ENCODE results near the gene RAD21L1.

DNA sequence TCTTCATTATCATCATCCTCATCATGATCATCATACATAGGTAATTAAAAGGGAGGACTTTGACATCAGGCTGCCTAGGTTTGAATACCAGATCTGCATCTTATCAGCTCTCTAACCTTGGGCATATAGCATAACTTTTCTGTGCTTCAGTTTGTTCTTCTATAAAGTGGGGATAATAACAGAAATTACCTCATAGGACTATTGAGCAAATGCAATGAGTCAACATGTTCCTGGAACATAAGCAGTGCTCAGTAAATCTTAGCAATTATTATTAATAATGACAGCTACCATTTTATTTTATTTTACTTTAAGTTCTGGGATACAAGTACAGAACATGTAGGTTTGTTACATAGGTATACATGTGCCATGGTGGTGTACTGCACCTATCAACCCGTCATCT is 15.3 kb upstream of the RAD21L1 start:
- TF ChIP-seq, protein P1, sequence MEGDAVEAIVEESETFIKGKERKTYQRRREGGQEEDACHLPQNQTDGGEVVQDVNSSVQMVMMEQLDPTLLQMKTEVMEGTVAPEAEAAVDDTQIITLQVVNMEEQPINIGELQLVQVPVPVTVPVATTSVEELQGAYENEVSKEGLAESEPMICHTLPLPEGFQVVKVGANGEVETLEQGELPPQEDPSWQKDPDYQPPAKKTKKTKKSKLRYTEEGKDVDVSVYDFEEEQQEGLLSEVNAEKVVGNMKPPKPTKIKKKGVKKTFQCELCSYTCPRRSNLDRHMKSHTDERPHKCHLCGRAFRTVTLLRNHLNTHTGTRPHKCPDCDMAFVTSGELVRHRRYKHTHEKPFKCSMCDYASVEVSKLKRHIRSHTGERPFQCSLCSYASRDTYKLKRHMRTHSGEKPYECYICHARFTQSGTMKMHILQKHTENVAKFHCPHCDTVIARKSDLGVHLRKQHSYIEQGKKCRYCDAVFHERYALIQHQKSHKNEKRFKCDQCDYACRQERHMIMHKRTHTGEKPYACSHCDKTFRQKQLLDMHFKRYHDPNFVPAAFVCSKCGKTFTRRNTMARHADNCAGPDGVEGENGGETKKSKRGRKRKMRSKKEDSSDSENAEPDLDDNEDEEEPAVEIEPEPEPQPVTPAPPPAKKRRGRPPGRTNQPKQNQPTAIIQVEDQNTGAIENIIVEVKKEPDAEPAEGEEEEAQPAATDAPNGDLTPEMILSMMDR (IDR thresholded peaks at IDR 0.05) = no peak
- TF ChIP-seq POLR2A (IDR thresholded peaks at IDR 0.05) = no peak

All from Peyer's patch (tissue), 4 donors.